AG09319 (cell line): Measurements from ENCODE around the gene BARHL2.

Experiments used
- DNase-seq: peaks from one replicate; pipeline ENCODE4 v3.0.0-alpha.2; 2010; ENCODE audit warnings: low read depth; ENCODE audit errors: extremely low read depth
- TF ChIP-seq, protein P1 (sequence below): IDR thresholded peaks from 2 replicates; pipeline ENCODE4 v1.5.1; 2011; ENCODE audit warnings: low read depth, mild to moderate bottlenecking, inconsistent platforms, low read length, moderate library complexity

Gene BARHL2

DNA sequence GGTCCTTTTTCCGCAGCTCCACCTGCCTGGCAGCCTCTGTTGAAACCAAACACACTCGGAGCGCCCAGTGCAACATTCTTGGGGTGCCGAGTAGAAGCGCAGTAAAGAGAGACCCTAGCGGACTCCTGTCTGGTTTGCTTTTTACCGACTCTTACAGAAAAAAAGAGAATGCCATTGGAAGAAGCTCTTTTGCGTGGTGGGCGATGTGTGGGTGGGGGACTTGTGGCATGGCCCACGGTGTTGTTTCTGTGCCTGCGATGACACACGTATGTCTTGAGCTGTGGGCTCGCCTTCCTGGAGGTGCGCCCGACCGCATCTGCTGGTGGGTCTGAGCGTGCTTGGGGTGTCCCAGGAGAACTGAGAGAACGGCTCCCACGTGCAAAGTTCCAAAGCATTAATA lies 7.3 kb upstream of the BARHL2 start:
- DNase-seq = no peak

DNA sequence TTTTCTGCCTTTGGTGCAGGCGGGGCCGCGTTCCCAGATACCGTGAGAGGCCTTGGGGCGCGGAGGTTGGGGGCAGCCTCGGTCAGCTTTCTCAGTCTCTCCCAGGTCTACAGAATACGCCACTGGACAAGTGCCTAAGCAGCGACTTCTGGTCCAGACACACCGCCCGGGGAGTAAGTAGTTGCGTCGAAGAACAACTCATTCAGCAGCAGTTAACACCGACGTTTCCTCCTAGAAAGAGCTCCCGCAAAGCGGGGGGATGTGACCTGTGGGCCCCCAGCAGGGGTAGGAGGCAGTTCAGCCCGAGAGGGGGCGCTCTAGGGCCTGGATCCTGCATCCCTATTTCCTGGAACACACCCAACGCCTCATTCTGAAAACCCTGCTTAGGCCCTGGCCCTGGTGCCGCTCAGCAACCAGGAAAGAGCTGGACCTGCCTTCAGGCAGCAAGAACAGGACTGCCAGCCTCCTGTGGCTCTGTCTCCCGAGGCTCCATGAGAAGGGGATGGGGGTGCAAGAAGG lies 6.5 kb upstream of the BARHL2 start:
- TF ChIP-seq, protein P1, sequence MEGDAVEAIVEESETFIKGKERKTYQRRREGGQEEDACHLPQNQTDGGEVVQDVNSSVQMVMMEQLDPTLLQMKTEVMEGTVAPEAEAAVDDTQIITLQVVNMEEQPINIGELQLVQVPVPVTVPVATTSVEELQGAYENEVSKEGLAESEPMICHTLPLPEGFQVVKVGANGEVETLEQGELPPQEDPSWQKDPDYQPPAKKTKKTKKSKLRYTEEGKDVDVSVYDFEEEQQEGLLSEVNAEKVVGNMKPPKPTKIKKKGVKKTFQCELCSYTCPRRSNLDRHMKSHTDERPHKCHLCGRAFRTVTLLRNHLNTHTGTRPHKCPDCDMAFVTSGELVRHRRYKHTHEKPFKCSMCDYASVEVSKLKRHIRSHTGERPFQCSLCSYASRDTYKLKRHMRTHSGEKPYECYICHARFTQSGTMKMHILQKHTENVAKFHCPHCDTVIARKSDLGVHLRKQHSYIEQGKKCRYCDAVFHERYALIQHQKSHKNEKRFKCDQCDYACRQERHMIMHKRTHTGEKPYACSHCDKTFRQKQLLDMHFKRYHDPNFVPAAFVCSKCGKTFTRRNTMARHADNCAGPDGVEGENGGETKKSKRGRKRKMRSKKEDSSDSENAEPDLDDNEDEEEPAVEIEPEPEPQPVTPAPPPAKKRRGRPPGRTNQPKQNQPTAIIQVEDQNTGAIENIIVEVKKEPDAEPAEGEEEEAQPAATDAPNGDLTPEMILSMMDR = peak; percentile 3; the same call in 1 of the 2 replicates

More for the DNA sequence above, 7.3 kb upstream of the BARHL2 start:
- TF ChIP-seq, protein P1 = no peak

DNA sequence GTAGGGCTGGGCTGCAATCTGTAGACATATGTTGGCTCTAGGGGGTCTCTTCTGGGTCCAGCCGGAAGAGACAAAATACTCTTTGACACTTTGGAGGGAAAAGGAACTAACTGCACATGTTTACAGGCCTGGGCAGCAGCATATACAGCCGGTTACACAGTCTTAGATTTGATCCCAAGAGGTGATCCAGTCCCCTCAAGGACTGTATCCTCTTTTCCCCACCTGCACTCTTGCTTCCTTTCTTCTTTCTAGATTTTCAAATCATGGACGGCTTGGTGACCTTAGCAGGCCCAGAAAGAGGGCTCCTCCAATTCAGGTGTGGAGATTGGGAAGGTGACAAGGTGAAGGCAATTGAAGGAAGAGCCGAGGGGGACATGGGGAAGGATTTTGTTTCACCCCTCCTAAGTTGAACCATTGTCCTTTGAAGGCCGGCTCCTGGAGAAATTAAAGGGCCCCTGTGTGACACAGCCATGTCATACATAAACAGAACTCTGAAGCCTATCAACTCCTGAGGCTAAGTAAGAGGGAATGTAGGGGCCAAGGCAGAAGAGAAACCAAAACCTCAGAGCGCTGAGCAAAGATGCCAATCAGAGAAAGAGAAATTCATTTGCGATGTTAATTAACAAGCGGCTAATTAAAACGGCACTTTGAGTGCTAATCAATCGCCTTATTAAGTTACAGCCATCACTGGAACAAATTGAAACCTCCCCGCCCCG lies 5.9 kb upstream of the BARHL2 start:
- no peak for DNase-seq
- TF ChIP-seq, protein P1 = no peak

More for the DNA sequence above, 6.5 kb upstream of the BARHL2 start:
- DNase-seq = no peak

DNA sequence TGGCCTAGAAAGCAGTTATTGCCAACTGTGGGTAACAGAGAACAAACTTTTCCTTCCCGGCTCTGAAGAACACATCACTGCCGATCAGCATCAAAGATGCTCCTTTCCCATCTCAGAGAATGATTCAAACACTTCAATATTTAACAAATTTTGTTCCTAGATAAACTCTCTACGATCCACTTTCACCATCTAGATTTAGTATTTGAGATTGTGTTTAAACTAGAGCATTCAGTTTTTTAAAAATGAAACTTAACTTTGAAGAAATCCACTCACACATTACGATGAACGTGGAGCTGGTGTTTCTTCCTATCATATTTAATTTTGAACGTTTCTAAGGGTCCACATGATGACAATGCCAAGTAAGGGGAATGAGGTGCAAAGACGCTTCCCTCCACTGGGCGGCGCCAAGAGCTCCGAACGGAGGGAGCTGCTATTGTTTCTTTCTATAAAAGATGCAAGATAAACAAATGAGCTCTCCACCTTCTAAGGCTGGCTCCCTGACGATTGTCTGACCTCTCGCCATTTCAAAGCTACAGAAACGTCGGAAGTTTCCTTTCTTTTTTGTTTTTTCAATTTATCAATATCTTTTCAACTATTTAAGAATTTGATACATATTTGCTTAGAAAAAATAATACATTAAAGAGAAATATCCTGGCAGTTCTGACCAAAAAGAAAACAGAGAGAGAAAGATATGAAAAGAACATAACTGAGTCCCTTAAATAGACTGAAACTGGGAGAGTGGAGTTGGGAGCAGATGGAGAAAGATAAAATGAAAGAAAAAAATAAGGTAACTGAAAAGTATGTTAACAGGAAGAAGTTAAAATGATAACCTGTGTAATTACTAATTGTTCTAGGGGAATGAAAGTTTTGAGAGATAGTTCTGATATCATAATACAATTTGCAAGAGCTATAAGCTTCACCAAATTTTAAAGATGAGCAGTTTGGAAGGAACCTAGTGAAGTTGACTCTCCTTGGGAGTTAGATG lies 4.4 kb upstream of the BARHL2 start:
- peak; percentile 3 for DNase-seq
- TF ChIP-seq, protein P1 = peak; percentile 96

DNA sequence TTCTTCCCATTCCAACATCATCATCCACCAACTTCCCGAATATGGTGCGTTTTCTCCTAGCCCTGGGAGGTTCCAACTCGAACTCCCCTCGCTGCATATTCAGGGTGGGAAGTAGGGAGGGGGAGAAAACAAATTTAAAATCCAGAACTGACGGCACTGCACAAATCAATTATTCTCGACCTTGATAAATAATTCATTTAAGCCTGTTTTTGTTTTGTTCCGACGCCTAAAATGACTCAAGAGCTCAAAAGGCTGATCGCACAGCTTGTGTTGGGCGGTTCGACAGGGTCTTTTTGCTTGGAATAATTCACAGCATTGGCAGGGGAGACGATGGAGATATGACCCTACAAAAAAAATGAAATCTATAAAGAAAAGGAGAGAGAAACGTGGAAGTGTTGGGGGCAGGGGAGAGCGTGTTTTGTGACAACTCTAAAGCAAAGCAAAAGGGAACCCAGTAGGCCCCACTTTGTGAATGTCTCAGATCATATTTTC lies 3.1 kb upstream of the BARHL2 start:
- no peak for DNase-seq
- TF ChIP-seq, protein P1 = no peak

DNA sequence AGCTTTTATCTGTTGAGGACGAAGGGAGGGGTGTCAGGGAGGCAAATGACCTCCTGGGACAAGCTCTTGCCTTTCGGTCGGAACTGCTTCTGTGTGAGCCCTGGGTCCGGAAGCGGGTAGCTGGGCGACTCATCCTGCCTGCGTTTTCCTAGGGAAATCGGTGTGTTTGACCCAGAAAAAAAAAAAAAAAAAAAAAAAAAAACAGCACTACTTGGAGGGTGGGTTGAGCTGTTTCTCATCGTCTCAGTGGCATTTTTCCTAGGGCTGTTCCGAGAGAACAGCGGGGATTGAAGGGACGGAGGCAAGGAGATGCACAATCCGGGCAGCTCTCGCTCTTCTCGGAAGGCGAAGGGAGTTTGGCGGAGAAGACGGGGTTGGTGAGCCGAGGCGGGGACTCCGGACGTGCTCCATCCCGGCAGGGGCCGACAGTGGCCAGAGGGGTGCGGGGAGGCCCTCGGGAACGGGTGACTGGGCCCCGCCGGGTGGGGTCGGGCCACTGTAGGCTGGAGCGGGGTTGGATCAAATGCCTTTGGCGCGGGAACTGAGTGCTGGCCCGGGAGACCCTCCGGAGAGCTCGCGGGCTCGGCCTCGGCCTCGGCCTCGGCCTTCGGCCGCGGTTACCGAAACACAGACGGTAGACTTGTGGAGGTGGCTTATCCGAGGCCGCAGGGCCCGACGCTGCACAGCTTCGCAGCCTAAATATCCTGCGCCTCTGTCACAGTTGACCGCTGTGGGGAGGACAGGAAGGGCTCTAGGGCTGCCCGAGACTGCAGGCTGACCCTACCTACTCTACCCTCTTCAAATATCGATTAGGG lies 2.4 kb upstream of the BARHL2 start:
- TF ChIP-seq, protein P1 = no peak
- no peak for DNase-seq
